ENCODE results near the gene CCR8.

GRCh38 chr3:39346785-39347585 is 17.5 kb downstream of the CCR8 start:
- TF ChIP-seq CTCF (conservative IDR thresholded peaks at IDR 0.05; ENCODE audit: low read length) (no peak), EZH2phosphoT487 (IDR thresholded peaks at IDR 0.05; ENCODE audit: borderline replicate concordance) (no peak)

Measured in Loucy (cell line).